ENCODE data around the gene ZNF524.

Gene ZNF524

DNA sequence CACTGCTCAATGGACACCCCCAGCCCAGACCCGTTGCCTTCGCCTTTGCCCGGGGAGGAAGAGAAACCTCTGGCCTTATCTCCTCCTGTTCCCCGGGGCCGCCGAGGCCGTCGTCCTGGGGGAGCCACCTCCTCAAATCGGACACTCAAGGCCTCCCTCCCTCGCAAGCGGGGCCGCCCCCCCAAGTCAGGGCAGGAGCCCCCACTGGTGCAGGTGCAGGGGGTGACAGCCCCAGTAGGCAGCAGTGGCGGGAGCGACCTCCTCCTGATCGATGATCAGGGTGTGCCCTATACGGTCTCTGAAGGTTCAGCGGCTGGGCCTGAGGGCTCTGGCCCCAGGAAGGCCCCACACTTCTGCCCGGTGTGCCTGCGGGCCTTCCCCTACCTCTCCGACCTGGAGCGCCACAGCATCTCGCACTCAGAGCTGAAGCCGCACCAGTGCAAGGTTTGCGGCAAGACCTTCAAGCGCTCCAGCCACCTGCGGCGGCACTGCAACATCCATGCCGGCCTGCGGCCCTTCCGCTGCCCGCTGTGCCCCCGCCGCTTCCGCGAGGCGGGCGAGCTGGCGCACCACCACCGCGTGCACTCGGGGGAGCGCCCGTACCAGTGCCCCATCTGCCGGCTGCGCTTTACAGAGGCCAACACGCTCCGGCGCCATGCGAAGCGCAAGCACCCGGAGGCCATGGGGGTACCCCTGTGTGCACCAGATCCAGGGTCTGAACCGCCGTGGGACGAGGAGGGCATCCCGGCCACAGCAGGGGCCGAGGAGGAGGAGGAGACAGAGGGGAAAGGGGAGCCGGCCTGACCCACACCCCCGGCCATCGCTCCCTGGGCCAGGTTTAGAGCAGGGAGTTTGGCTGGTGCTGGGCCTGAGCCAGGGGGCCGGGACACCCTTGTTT is 2.3 kb downstream of the ZNF524 start:
- no peak for DNase-seq (ENCODE audit: low spot score)

DNA sequence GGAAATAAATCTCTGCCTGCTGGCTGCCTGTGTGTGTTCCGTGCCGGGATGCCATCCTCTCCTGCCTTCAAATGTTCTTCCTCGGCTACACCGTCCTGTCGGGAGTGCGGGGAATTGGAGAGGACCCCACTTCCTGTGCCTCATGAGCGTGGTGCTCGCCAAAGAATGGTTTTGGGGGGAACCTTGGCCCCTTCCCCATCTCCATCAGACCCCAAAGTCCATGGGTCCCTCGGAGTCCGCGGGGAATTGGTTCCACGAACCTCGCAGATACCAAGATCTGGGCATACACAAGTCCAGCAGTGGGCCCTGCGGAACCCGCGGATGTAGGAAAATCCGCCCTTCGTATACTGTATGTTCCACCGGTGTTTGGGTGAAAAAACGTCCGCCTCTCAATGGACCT is 3.0 kb downstream of the ZNF524 start:
- DNase-seq (ENCODE audit: low spot score), result no peak

DNA sequence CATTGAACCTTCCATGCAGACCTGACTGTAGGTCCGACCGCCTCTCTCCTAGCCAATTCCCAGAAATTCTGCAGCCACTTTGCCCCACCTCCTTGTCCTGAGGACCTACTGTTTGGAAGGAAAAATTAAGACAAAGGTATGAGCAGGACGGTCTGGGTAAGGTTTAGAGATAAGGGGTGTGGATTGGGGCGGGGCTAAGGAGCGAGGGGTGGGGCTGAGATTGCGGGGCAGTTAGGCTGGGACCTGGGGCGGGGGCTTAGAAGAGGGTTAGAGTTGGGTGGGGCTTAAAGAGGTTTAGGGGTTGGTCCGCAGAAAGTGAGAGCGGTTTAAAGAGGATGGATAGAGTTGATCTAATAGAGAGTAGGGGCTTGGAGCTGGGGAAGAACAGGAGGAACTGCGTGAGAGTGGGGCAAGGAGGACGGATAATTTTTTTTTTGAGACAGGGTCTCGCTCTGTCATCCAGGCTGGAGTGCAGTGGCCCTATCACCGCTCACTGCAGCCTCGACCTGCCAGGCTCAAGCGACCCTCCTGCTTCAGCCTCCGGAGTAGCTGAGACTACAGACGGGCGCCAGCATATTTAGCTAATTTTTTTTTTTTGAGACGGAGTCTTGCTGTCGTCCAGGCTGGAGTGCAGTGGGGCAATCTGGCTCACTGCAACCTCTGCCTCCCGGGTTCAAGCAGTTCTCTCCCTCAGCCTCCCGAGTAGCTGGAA is 3.6 kb downstream of the ZNF524 start:
- DNase-seq (ENCODE audit: low spot score), result no peak

DNA sequence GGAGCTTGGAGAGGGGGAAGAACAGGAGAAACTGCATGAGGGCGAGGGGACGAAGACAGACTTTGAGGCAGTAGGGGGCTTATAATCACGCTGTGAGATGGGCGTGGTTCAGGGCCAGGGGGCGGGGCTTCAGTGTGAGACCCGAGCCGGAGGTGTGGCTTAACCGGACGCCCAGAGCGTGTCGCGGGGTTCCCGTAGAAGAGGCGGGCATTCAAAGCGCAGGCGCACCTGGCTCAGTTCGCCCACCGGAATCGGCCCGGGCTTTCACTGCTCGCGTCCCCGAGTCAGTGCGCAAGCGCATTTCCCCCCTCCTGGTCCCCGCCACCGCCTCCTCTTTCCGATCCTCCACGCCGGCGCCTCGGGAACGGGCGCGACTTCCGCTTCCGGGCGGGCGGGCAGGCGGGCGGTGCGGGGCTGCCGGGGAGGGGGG is 5.1 kb downstream of the ZNF524 start:
- DNase-seq (ENCODE audit: low spot score), result peak; percentile 97

DNA sequence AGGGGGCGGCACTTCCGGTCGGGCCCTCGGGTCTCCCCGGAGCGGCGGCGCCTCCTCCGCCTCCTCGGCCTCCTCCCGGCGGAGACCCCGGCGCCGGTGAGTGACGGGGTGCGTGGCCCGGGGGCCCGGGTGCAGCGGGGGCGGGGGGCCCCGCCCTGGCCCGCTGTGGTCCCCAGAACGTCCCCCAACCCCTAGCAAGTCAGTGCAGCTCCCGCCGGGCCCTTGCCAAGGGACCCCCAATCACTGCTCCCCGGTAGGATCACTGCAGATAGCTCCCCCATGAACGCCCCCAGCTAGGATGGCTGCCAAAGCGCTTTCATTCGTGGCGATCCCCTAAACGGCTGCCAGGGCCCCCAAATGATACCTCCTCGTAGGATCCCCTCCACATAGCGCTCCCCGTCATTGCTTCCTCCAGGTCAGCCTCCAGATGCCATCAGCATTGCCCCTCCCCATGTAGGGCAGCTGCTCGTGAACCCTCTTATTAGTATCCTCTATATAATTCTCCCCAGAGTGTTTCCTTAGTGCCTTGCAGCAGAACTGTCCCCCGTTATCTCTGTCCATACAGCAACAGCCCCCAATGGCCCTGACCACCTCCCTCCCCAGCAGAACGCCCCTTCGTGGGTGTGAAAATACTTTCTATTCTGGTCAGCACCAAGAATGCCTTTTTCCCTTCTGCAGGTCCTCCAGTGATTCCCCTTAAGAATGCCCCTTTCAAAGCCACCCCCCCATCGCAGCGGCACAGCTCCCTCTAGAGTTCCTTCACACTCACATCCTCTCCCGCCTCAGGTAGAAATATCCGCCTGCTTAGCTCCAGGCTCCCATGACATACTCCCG is 5.8 kb downstream of the ZNF524 start, which contains the start of gene ZNF865:
Gene ZNF865, plus strand, starts transcription at position 11 of the 834 bp plus-strand sequence. CDS start 7,972 bp downstream, outside the sequence.
- DNase-seq (ENCODE audit: low spot score), result peak; percentile 95

DNA sequence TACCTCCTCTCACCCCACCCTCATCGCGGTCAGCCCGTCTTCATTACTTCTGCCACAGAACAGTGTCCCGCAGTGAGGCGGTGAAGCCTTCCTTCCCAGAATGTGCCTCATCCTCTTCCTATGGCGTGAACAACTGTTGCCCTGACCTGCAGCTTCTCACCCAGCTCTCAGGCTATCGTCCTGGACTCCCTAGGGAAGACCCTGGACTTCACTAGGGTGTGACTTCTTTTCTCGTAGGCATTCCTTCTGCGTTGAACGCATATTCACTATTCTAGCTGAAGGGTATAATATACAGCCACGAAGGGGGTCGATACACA is 6.3 kb downstream of the ZNF524 start:
- no peak for DNase-seq (ENCODE audit: low spot score)

DNA sequence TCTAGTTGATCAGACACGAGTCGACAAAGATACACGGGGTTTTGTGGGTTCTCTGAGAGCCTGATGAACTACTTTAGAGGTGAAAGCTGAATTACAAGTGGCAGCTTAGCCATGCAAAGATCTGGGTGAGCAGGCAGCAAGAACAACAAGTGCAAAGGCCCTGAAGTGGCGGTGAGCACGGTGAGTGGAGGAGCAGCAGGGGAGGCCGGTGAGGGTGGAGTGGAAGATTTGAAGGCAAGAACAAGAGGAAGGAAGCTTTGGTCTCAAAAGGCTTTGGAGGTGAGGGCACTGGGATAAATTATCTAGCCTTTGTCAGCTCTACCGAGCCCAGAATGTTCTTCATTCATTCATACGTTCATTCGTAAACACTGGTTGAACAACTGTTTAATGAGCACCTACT is 6.7 kb downstream of the ZNF524 start:
- DNase-seq (ENCODE audit: low spot score), result no peak

DNA sequence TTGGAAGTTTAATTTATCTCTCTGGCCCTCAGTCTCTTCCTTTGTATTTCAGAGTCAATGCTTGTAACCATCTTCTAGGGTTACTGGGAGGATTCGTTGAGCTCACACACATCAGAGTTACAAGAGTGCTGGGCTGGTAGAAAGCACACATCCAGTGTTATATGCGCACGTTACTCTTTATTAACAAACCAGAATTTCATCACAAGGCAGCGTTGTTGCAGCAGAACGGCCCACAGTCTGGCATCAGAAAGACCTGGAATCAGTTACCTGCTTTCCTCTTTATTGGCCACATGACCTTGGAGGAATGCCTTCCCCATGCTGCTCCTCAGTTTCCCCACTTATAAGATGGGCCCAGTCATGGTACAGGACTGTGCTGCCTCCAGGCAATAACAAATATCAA is 9.2 kb downstream of the ZNF524 start:
- DNase-seq (ENCODE audit: low spot score), result no peak

DNA sequence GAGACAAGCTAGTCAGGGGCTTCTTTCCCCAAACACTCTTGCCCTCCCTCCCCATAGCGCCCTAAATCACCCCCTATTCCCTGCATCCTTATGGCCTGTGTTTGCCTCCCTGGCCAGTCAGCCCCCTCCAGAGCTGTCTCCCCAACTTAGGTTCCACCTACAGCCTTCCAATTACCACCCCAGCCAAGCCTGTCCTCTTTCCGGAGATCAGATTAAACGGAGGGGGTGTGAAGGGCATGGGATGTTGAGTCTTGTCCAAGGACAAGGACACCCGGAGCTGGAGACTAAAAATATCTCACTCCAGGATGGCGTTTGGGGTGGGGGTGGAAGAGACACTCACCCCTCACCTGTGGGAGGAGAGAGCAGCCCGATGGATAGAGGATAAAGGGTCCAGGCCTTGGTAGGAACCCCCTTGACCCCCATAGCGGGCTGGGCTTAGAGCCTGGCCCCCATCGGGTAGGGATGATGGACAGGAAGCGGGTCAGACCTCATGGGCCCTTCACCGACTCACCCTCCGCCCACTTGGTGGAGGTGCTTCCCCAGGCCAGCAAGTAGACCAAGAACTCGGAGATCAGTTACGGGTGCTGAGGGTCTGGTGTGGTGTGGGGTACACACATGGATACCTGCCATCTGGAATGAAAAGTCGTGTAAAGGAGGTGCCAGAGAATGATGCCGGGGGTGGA is 11.4 kb downstream of the ZNF524 start:
- no peak for DNase-seq (ENCODE audit: low spot score)

DNA sequence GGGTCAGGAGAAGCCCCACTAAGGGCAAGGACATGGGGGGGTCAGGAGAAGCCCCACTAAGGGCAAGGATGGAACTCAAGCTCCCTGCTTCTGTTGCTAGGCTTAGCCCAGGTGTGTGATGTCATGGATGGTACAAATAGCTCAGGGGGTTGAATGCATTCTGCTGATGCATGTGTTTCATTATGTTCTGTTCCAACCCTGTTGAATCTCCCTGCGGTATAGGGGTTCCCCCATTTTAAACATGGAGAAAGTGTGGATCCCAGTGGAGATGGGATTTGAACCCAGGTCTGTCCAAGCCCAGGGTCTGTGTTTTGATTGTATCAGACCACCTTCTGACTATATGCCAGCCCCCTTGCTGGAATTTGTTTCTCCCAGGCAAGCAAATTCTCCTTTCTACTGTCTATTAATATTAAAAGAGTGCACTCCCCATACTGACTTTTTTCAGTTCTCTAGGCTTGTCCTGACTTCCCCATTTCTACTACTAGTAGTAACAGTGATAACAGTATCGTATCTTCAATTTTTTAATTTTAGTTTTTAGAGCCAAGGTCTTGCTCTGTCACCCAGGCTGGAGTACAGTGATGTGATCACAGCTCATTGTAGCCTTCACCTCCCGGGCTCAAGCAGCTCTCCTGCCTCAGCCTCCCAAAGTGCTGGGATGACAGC is 12.0 kb downstream of the ZNF524 start:
- no peak for DNase-seq (ENCODE audit: low spot score)

DNA sequence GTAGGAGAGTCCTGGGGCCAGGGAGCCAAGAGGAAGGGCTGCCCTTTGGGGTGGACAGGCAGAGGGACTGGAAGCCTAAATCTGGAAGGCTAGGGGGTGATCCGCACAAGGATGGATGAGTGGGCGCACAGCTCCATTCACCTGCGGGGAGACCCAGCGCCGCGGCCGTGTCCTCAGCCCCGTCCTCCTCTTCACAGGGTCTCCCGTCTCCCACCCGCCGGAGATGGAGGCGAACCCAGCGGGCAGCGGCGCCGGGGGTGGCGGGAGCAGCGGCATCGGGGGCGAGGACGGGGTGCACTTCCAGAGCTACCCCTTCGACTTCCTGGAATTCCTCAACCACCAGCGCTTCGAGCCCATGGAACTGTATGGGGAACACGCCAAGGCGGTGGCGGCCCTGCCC is 13.3 kb downstream of the ZNF524 start:
- no peak for DNase-seq (ENCODE audit: low spot score)

DNA sequence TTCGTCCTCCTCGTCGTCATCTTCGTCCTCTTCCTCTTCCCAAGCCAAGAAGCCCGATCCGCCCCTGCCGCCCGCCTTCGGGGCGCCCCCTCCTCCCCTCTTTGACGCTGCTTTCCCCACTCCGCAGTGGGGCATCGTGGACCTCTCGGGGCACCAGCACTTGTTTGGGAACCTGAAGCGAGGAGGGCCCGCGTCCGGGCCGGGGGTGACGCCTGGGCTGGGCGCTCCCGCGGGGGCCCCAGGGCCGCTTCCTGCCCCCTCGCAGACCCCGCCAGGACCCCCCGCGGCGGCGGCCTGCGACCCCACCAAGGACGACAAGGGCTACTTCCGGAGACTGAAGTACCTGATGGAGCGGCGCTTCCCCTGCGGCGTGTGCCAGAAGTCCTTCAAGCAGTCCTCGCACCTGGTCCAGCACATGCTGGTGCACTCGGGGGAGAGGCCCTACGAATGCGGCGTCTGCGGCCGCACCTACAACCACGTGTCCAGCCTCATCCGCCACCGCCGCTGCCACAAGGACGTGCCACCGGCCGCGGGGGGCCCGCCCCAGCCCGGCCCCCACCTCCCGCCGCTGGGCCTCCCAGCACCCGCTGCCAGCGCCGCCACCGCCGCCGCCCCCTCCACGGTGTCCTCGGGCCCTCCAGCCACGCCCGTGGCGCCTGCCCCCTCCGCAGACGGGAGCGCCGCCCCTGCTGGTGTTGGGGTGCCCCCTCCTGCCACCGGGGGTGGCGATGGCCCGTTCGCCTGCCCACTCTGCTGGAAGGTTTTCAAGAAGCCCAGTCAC is 14.0 kb downstream of the ZNF524 start:
- DNase-seq (ENCODE audit: low spot score), result no peak

DNA sequence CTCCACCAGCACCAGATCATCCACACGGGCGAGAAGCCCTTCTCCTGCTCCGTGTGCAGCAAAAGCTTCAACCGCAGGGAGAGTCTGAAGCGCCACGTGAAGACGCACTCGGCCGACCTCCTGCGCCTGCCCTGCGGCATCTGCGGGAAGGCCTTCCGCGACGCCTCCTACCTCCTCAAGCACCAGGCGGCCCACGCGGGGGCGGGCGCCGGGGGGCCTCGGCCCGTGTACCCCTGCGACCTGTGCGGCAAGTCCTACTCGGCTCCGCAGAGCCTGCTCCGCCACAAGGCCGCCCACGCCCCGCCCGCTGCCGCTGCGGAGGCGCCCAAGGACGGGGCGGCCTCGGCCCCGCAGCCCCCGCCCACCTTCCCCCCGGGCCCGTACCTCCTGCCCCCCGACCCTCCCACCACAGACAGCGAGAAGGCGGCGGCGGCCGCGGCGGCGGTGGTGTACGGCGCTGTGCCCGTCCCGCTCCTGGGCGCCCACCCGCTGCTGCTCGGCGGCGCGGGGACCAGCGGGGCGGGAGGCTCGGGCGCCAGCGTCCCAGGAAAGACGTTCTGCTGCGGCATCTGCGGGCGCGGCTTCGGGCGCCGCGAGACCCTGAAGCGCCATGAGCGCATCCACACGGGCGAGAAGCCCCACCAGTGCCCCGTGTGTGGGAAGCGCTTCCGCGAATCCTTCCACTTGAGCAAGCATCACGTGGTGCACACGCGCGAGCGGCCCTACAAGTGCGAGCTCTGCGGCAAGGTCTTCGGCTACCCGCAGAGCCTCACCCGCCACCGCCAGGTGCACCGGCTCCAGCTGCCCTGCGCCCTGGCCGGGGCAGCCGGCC is 14.8 kb downstream of the ZNF524 start:
- DNase-seq (ENCODE audit: low spot score), result no peak

DNA sequence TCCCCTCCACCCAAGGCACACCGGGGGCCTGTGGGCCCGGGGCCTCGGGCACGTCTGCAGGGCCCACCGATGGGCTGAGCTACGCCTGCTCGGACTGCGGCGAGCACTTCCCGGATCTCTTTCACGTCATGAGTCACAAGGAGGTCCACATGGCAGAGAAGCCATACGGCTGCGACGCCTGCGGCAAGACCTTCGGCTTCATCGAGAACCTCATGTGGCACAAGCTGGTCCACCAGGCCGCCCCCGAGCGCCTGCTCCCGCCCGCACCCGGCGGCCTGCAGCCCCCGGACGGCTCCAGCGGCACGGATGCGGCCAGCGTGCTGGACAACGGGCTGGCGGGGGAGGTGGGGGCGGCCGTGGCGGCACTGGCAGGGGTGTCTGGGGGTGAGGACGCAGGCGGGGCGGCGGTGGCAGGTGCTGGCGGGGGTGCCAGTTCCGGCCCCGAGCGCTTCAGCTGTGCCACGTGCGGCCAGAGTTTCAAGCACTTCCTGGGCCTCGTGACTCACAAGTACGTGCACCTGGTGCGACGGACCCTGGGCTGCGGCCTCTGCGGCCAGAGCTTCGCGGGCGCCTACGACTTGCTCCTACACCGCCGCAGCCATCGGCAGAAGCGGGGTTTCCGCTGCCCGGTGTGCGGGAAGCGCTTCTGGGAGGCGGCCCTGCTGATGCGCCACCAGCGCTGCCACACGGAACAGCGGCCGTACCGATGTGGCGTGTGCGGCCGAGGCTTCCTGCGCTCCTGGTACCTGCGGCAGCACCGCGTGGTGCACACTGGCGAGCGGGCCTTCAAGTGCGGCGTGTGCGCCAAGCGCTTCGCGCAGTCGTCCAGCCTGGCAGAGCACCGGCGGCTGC is 15.7 kb downstream of the ZNF524 start:
- no peak for DNase-seq (ENCODE audit: low spot score)

DNA sequence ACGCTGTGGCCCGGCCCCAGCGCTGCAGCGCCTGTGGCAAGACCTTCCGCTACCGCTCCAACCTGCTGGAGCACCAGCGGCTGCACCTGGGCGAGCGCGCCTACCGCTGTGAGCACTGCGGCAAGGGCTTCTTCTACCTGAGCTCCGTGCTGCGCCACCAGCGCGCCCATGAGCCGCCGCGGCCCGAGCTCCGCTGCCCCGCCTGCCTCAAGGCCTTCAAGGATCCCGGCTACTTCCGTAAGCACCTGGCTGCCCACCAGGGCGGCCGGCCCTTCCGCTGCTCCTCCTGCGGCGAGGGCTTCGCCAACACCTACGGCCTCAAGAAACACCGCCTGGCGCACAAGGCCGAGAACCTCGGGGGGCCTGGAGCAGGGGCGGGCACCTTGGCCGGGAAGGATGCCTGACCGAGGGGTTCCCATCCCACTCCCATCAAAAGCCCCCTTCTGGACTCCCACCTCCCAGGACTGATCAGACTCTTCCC is 16.3 kb downstream of the ZNF524 start:
- no peak for DNase-seq (ENCODE audit: low spot score)

DNA sequence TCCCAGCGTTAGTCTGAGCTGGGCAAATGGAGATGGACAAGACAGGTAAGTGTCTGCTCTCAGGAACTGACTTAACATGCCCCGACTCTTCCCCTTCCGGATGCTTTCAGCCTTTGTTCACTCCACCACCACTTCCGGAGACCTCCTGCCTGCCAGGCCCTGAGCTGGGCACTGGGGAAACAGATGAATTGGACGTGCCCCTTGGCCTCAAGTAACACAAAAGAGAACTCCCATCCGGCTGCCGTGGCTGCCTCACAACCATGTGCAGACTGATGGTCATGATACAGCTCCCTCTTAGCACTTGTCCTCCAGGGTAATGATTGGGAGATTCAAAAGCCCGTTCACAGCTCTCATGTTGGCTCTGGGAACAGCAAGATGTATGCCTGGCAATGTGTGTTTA is 17.3 kb downstream of the ZNF524 start:
- no peak for DNase-seq (ENCODE audit: low spot score)

DNA sequence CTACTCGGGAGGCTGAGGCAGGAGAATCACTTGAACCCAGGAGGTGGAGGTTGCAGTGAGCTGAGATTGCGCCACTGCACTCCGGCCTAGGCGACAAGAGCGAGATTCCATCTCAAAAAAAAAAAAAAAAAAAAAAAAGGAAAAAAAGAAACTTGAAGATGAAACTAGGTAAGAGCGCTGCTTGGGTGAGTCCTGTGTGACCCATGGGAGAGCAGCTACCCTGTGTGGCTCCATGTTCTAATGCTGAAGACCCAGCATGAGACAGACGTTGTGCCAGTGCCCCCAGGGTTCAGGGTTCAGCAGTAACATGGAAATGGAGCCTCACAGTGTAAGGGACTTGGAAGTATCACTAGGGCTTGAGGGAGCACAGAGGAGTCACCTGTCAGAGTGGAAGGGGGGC is 18.3 kb downstream of the ZNF524 start:
- no peak for DNase-seq (ENCODE audit: low spot score)

DNA sequence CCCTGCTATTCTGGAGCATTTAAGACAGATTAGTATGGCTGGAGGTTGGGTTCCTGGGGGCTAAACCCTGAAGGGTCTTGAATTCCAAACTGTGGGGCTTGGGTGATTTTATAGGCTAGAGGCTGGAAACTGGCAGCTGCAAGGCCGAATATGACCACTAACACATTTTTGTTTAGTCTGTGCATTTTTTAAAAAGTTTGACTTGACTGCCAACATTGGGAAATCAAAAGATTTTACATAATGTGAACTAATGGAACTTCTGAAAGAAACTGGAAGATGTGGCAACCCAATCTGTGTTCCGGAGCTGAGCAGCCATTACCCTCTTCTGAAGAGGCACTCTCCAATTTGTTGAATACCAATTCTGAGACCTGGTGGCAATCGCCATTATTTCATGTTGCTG is 19.2 kb downstream of the ZNF524 start:
- DNase-seq (ENCODE audit: low spot score), result no peak
